Prostate gland (tissue), 2 donors: Measurements from ENCODE around the gene STXBP6. TPM values are rescaled to one million over a fixed set of nuclear protein-coding genes. Genes with fewer than 3 reads are reported as not detected.

Experiments used
- DNase-seq: peaks from one replicate; pipeline ENCODE4 v3.0.0-alpha.2; 2019; ENCODE audit warnings: low spot score
- H3K27ac ChIP-seq, 2 donors: fragments of 200-600 bp; sonication (generic); 2 replicates each; pipeline ENCODE4 v1.5.1; 2017 to 2019
- H3K27me3 ChIP-seq: fragments of 200-600 bp; sonication (generic); replicated peaks from 2 replicates; pipeline ENCODE4 v1.5.1; 2019; ENCODE audit not compliant: insufficient read depth
- H3K36me3 ChIP-seq, 2 donors: fragments of 200-600 bp; sonication (generic); 1 replicate in 1 of 2; 2 replicates in 1 of 2; pipeline versions ENCODE4 v1.5.1 to v1.8.1; 2017 to 2019
- H3K4me1 ChIP-seq: fragments of 200-600 bp; sonication (generic); replicated peaks from 2 replicates; pipeline ENCODE4 v1.5.1; 2019
- H3K4me3 ChIP-seq, 2 donors: fragments of 200-600 bp; sonication (generic); 2 replicates each; pipeline ENCODE4 v1.5.1; 2017 to 2019
- H3K9me3 ChIP-seq: fragments of 200-600 bp; sonication (generic); 2 replicates; pipeline ENCODE4 v1.5.1; 2017
- POLR2A ChIP-seq: fragments of 450-650 bp; IDR thresholded peaks from one replicate; pipeline ENCODE4 v1.6.1; 2016; ENCODE audit warnings: antibody characterized with exemption, mild to moderate bottlenecking
- POLR2AphosphoS5 ChIP-seq: sonication (generic); formaldehyde crosslinking; IDR thresholded peaks from one replicate; pipeline ENCODE4 v1.6.1; 2017; ENCODE audit warnings: antibody characterized with exemption
- WGBS: methylation state at CpG from one replicate; pipeline ENCODE4 v1.1.5; 2018; 5-methylcytosine and 5-hydroxymethylcytosine counted together
- intact Hi-C: fragments of 100-400 bp; cut with DNase I; formaldehyde crosslinking; loops from one replicate; pipeline ENCODE4 v1.14.2; 2022
- total RNA-seq, 2 donors: library from RNA; depleted of rRNA; stranded (reverse); fragments of >200 nt; gene quantifications; one replicate each; pipeline ENCODE4 v1.1.0, GENCODE V29; 2016
- TF ChIP-seq, protein P1 (sequence below), 4 experiments: fragments of 200-600 bp in 2 of 4; fragments of 450-650 bp in 2 of 4; sonication (generic) in 2 of 4; IDR thresholded peaks; 1 replicate in 3 of 4; 2 replicates in 1 of 4; pipeline ENCODE4 v1.5.1; 2016 to 2019; ENCODE audit warnings: antibody characterized with exemption in 4 of 4, mild to moderate bottlenecking in 2 of 4, moderate library complexity in 2 of 4

Gene STXBP6
- total RNA-seq, 2 donors from 2014 or later, result 12.4 to 32.3 TPM

DNA sequence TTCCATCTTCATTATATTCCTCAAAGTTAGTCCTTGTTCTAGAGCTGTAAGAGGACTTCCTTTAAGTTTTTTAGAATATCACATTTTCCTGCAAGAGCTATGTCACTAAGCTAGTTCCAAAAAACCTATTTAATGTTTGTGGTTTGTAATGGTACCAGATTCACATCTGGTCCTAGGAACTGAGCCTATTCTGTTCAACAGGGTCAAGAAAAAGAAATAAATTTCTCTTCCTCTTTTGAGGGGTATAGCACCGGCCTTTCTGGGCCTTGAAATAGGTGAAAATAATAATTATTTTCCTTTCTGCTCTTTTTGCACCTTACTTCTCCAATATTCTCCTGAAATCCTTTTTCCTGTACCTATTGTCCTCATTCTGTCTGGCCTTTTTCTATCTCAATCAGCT is 3.6 kb upstream of the STXBP6 start:
- Histone ChIP-seq H3K27me3 (no peaks in the 10 kb centered on the region), H3K9me3 (no peaks in the 10 kb centered on the region), H3K4me1 (peaks cover 21% of the 10 kb centered on the region), H3K36me3 (no peaks in the 10 kb centered on the region), H3K4me3 (no peak overlapping the region), H3K27ac (no peak overlapping the region)
- intact Hi-C loops, result loop anchor here (5.0 kb wide), 1 partner anchor 79 kb away; no protein-coding TSS in a partner anchor
- no peak for TF ChIP-seq POLR2A
- TF ChIP-seq, protein P1, sequence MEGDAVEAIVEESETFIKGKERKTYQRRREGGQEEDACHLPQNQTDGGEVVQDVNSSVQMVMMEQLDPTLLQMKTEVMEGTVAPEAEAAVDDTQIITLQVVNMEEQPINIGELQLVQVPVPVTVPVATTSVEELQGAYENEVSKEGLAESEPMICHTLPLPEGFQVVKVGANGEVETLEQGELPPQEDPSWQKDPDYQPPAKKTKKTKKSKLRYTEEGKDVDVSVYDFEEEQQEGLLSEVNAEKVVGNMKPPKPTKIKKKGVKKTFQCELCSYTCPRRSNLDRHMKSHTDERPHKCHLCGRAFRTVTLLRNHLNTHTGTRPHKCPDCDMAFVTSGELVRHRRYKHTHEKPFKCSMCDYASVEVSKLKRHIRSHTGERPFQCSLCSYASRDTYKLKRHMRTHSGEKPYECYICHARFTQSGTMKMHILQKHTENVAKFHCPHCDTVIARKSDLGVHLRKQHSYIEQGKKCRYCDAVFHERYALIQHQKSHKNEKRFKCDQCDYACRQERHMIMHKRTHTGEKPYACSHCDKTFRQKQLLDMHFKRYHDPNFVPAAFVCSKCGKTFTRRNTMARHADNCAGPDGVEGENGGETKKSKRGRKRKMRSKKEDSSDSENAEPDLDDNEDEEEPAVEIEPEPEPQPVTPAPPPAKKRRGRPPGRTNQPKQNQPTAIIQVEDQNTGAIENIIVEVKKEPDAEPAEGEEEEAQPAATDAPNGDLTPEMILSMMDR (IDR thresholded peaks at IDR 0.05), result no peak
- no peak for TF ChIP-seq POLR2AphosphoS5
- 95% methylated on average over 1 of the region's 1 CpG for WGBS
- DNase-seq, result no peak

- H3K4me3 ChIP-seq, result no peak overlapping the region
- TF ChIP-seq, protein P1 (IDR thresholded peaks at IDR 0.05), result no peak
- no peak for TF ChIP-seq POLR2AphosphoS5
- no peak for TF ChIP-seq POLR2A
- no peaks in the 10 kb centered on the region for H3K27me3 ChIP-seq
- peaks cover 21% of the 10 kb centered on the region for H3K4me1 ChIP-seq
- no peaks in the 10 kb centered on the region for H3K9me3 ChIP-seq
- no peak for DNase-seq
- H3K27ac ChIP-seq, result peak overlapping the region in 1 of 2 donors; percentile 61
- intact Hi-C loops, result loop anchor here (5.0 kb wide), 1 partner anchor 79 kb away; no protein-coding TSS in a partner anchor
- 63% methylated on average over 4 of the region's 4 CpGs for WGBS
- no peaks in the 10 kb centered on the region for H3K36me3 ChIP-seq
These were observed 3.0 kb upstream of the STXBP6 start for GRCh38 chr14:25052921-25053320.

DNA sequence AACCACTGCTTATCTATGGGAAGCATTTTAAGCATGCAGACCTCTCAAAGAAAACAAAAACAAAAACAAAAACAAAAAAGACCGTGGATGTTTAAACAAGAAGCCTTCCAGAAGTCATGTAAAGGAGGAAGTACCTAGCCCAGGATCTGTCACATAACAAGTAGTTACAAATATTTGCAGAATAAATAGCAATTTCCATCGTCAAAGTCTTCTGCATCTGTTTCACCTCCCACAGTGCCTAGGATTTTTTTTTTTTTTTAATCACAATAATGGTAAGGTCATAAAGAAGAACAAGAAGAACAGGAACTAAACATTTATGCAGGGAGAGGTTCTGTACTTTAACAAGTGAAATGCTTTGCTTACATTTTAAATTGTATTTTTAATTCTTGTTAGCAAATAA is 2.4 kb upstream of the STXBP6 start:
- TF ChIP-seq POLR2A, result no peak
- no peak for TF ChIP-seq POLR2AphosphoS5
- TF ChIP-seq, protein P1 (IDR thresholded peaks at IDR 0.05), result no peak
- no peaks in the 10 kb centered on the region for H3K27me3 ChIP-seq
- no peaks in the 10 kb centered on the region for H3K36me3 ChIP-seq
- H3K27ac ChIP-seq, result peak overlapping the region in 1 of 2 donors; percentile 61
- intact Hi-C loops, result loop anchor here (5.0 kb wide), 1 partner anchor 80 kb away; no protein-coding TSS in a partner anchor
- peaks cover 21% of the 10 kb centered on the region for H3K4me1 ChIP-seq
- WGBS, result 19% methylated on average over 2 of the region's 2 CpGs
- DNase-seq, result no peak
- no peaks in the 10 kb centered on the region for H3K9me3 ChIP-seq
- H3K4me3 ChIP-seq, result no peak overlapping the region

GRCh38 chr14:25050269-25051150 is 563 bp upstream of the STXBP6 start:
- peak; percentile 24 for DNase-seq

More at GRCh38 chr14:25050269-25051150, 563 bp upstream of the STXBP6 start:
- no peaks in the 10 kb centered on the region for H3K27me3 ChIP-seq
- peaks cover 21% of the 10 kb centered on the region for H3K4me1 ChIP-seq
- no peaks in the 10 kb centered on the region for H3K36me3 ChIP-seq
- H3K4me3 ChIP-seq, result peak overlapping the region; percentile 68 to 83
- H3K9me3 ChIP-seq, result no peaks in the 10 kb centered on the region
- H3K27ac ChIP-seq, result peak overlapping the region; percentile 60 to 74
- no peak for TF ChIP-seq POLR2AphosphoS5
- TF ChIP-seq POLR2A, result no peak
- TF ChIP-seq, protein P1 (IDR thresholded peaks at IDR 0.05), result no peak
- intact Hi-C loops, result loop anchor here (5.0 kb wide), 1 partner anchor 82 kb away; no protein-coding TSS in a partner anchor
- WGBS, result 8% methylated on average over 29 of the region's 31 CpGs
